ENCODE data around the gene RBBP8NL.

The RBBP8NL gene

DNA sequence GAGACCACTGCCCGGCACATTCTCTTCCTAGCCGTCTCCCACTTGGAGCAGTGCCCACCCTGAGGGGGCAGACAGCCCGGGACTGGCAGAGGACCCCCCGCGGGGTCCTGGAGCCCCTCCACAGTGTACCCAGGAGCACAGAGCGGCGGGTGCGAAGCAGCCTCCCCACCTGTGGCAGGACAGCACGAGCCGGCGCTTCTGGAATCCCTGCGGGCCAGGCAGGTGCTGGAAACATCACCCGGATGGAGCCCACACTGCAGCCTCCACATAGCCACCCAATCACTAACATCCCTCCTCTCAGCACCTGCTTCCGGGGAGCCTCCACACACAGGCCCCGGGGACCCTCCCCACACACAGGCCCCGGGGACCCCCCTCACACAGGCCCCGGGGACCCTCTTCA lies 29.8 kb upstream of the RBBP8NL start:
- Histone ChIP-seq H3K4me1 (peaks cover 0 to 43% (median 30%) of the 10 kb centered on the region in 10 experiments; a peak in 16 of 20 replicates), H3K9ac (no peak overlapping the region), H3K9me3 (replicated peaks in 1 of 11) (no peaks in the 10 kb centered on the region), H3K27ac (no peak overlapping the region), H3K4me2 (peak overlapping the region in 9 of 11 experiments; percentile 39 to 83 (median 77); a peak in 14 of 22 replicates), H3K36me3 (no peaks in the 10 kb centered on the region), H3K4me3 (no peak overlapping the region), H3K27me3 (peaks cover 11 to 52% (median 34%) of the 10 kb centered on the region in 11 experiments; a peak in 19 of 22 replicates), H4K20me1 (peaks cover 0 to 46% (median 21%) of the 10 kb centered on the region in 11 experiments; a peak in 9 of 22 replicates)
- no peak for TF ChIP-seq Cebpa-rat (IDR thresholded peaks at IDR 0.05)

DNA sequence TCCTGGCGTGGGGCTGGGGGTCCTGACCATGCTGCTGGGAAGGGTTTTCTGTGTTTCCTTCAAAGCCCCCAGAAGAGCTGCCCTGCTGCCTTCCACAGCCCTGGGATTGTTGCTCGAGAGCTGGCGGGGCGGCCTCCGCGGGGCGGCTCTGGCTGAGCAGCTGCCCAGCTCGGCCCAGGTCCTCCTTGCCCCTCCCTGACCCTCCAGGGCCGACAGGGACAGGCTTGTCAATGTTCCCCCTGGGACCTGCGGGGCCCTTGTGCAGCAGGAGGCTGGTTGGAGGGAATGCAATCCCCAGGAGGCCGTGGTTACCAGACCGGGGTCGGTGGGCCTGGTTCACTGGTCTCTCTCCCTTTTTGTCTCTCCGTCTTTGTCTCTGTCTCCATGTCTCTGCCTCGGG lies 28.6 kb upstream of the RBBP8NL start:
- Histone ChIP-seq H3K36me3 (no peaks in the 10 kb centered on the region), H3K9ac (peak overlapping the region in 5 of 11 experiments; percentile 13 to 45 (median 19); a peak in 5 of 22 replicates), H3K4me3 (no peak overlapping the region), H3K4me2 (peak overlapping the region in 10 of 11 experiments; percentile 3 to 83 (median 74); a peak in 19 of 22 replicates), H3K27ac (no peak overlapping the region), H3K9me3 (replicated peaks in 1 of 11) (no peaks in the 10 kb centered on the region), H4K20me1 (peaks cover 0 to 46% (median 21%) of the 10 kb centered on the region in 11 experiments; a peak in 9 of 22 replicates), H3K27me3 (peaks cover 11 to 56% (median 39%) of the 10 kb centered on the region in 11 experiments; a peak in 19 of 22 replicates), H3K4me1 (peaks cover 0 to 43% (median 30%) of the 10 kb centered on the region in 10 experiments; a peak in 16 of 20 replicates)
- no peak for TF ChIP-seq Cebpa-rat (IDR thresholded peaks at IDR 0.05)

DNA sequence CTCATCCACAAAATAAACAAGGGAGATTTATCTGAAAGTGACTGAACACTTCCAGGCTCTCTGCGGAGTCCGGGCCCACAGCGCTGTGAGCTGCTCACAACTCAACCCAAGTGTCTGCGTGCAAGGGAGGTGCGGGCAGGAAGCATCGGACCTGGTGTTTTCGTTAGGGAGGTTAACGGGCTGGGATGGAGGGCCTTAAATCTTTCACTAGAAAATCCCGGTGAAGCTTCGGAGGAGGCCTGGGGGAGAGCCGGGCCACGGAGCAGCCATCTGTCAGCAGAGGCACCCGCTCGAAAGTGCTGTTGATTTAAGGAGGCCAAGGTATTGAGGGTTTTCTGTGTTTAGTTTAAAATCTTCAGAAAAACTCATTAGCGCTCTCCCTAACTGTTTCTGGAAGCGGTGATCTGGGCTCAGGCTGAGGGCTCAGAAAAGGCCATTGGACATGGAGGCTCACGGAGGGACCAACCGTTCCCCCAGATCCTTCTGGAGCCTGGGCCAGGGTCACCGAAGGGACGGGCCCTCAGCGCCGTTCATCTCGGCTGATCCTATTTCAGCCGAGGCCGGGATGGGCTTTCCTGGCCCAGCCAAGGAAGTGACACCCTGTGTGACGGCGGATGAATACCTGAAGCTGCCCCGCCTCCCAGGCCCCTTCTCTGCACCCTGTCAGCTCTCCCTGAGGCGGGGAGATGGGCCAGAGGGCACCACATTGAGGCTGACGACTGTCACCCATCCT lies 27.7 kb upstream of the RBBP8NL start:
- Histone ChIP-seq H3K4me2 (peak overlapping the region in 8 of 11 experiments; percentile 46 to 83 (median 78); a peak in 15 of 22 replicates), H3K4me1 (peaks cover 0 to 43% (median 30%) of the 10 kb centered on the region in 10 experiments; a peak in 16 of 20 replicates), H3K27me3 (peaks cover 16 to 63% (median 43%) of the 10 kb centered on the region in 11 experiments; a peak in 20 of 22 replicates), H3K36me3 (no peaks in the 10 kb centered on the region), H3K9me3 (replicated peaks in 1 of 11) (no peaks in the 10 kb centered on the region), H3K27ac (no peak overlapping the region), H3K9ac (peak overlapping the region in 2 of 11 experiments; percentile 13 to 29; a peak in 2 of 22 replicates), H4K20me1 (peaks cover 0 to 51% (median 21%) of the 10 kb centered on the region in 11 experiments; a peak in 10 of 22 replicates), H3K4me3 (no peak overlapping the region)
- no peak for TF ChIP-seq Cebpa-rat (IDR thresholded peaks at IDR 0.05)

DNA sequence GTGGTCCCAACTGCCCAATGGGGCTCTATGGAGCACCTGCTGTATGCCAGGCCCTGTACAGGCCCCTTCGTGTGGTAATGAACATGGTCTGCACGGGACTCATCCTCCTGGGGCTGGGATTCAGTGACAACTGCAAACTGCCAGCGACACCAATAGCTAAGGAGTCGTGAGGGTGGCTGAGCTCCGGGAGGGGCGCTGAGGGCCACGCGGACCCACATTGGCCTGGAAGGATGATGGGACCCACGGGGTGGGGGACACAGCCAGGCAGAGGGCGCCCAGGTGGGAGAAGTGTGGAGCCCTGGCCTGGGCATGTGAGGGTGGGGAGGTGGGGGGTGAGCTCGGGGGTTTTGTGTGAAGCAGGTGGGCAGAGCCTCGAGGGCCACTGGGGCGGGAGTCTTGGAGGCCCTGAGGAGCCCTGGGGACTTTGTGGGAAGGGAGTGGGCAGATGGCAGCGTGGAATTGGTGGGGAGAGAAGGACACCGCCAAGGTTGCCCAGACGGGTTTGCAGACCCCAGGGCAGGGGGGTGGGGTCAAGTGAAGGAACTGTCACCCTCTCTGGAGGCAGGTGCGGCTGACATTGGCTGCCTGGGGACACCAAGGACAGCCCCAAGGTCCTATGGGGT lies 26.0 kb upstream of the RBBP8NL start:
- H3K4me1 ChIP-seq = peaks cover 0 to 43% (median 30%) of the 10 kb centered on the region in 10 experiments; a peak in 16 of 20 replicates
- H3K9me3 ChIP-seq (replicated peaks in 1 of 11) = no peaks in the 10 kb centered on the region
- TF ChIP-seq Cebpa-rat (IDR thresholded peaks at IDR 0.05) = no peak
- peak overlapping the region in 6 of 11 experiments; percentile 1 to 53 (median 22); a peak in 7 of 22 replicates for H3K4me2 ChIP-seq
- no peaks in the 10 kb centered on the region for H3K36me3 ChIP-seq
- peaks cover 0 to 56% (median 21%) of the 10 kb centered on the region in 11 experiments; a peak in 10 of 22 replicates for H4K20me1 ChIP-seq
- H3K27ac ChIP-seq = no peak overlapping the region
- peaks cover 22 to 80% (median 61%) of the 10 kb centered on the region in 11 experiments; a peak in 21 of 22 replicates for H3K27me3 ChIP-seq
- H3K4me3 ChIP-seq = no peak overlapping the region
- H3K9ac ChIP-seq = no peak overlapping the region

DNA sequence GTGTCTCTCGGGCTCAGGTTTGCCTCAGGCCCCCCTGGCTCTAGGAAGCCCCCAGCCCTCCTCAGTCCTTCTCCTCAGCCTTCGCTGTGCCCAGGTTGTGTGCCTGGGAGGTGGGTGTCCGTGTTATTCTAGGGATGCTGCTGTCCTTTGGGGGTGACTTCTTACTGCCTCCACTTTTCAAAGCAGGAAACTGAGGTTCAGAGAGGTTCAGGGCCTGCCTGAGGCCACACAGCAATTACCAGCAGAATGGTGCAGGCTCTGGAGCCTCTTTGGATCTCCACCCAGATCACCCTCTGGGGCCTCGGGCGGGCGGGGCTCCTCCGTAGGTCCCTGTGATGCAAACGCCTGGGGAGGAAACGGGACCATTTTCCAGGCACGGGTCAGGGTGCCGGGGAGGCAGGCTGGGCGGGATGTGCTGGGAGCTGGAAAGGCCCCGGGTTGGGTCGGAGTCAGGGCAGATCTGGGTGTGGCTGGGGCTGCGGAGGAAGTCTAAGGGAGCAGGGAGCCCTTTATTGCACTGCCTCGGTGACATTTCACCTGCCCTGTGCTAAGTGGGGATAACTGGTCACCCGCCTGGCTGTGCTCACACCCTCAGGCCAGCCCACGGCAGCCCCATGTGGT lies 25.2 kb upstream of the RBBP8NL start:
- Histone ChIP-seq H3K4me1 (peaks cover 0 to 43% (median 30%) of the 10 kb centered on the region in 10 experiments; a peak in 16 of 20 replicates), H3K36me3 (no peaks in the 10 kb centered on the region), H4K20me1 (peaks cover 0 to 56% (median 21%) of the 10 kb centered on the region in 11 experiments; a peak in 10 of 22 replicates), H3K4me2 (peak overlapping the region in 3 of 11 experiments; percentile 8 to 30 (median 17); a peak in 1 of 22 replicates), H3K27me3 (peaks cover 25 to 87% (median 61%) of the 10 kb centered on the region in 11 experiments; a peak in 21 of 22 replicates), H3K4me3 (no peak overlapping the region), H3K27ac (no peak overlapping the region), H3K9ac (no peak overlapping the region), H3K9me3 (replicated peaks in 1 of 11) (no peaks in the 10 kb centered on the region)
- TF ChIP-seq Cebpa-rat (IDR thresholded peaks at IDR 0.05) = no peak

DNA sequence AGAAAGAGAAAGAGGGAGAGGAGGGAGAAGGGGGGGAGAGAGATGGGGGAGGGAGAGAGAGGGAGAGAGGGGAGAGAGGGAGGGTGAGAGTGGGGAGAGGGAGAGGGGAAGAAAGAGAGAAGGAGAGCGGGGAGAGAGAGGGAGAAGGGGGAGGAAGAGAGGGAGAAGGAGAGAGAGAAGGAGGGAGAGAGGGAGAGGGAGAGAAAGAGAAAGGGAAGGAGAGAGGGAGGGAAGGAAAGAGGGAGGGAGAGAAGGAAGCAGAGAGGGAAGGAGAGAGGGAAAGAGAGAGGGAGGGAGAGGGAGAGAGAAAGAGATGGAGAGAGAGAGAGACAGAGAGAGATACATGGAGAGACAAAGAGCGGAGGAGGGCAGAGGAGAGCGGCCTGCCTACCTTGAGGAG lies 24.6 kb upstream of the RBBP8NL start:
- Histone ChIP-seq H4K20me1 (peaks cover 0 to 52% (median 16%) of the 10 kb centered on the region in 11 experiments; a peak in 10 of 22 replicates), H3K36me3 (no peaks in the 10 kb centered on the region), H3K27ac (no peak overlapping the region), H3K27me3 (peaks cover 25 to 89% (median 61%) of the 10 kb centered on the region in 11 experiments; a peak in 21 of 22 replicates), H3K4me3 (no peak overlapping the region), H3K4me2 (no peak overlapping the region), H3K4me1 (peaks cover 0 to 38% (median 25%) of the 10 kb centered on the region in 10 experiments; a peak in 16 of 20 replicates), H3K9me3 (replicated peaks in 1 of 11) (no peaks in the 10 kb centered on the region), H3K9ac (no peak overlapping the region)
- TF ChIP-seq Cebpa-rat (IDR thresholded peaks at IDR 0.05) = no peak

DNA sequence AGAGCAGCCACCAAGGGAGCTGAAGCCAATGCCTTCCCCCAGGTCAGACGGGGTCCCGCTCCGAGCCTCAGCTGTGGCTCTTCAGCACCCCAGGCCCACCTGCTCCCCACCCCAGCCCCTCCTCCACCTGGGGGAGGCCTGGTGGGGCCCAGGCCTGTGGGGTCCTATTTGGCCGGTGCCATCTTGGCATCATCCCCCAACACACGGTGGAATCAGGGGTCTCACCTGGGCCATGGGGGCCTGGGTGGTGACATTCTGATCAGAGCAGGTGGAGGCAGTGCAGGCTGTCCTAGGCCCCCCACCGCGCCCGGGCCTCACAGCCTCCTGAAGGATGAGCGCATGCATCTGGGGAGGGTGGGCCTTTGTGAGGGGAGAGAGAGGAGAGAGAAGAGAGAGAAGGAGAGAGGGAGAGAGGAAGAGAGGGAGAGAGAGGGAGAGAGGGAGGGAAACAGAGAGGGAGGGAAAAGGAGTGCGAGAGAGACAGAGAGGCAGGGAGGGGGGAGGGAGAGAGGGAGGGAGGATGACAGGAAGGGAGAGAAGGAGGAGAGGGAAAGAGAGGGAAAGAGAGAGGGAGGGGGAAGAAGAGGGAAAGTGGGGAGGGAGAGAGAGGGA lies 23.9 kb upstream of the RBBP8NL start:
- peaks cover 0 to 31% (median 18%) of the 10 kb centered on the region in 10 experiments; a peak in 16 of 20 replicates for H3K4me1 ChIP-seq
- no peaks in the 10 kb centered on the region for H3K36me3 ChIP-seq
- H3K4me2 ChIP-seq = no peak overlapping the region
- no peak overlapping the region for H3K4me3 ChIP-seq
- no peak overlapping the region for H3K27ac ChIP-seq
- peaks cover 0 to 45% (median 8%) of the 10 kb centered on the region in 11 experiments; a peak in 9 of 22 replicates for H4K20me1 ChIP-seq
- TF ChIP-seq Cebpa-rat (IDR thresholded peaks at IDR 0.05) = no peak
- no peak overlapping the region for H3K9ac ChIP-seq
- no peaks in the 10 kb centered on the region for H3K9me3 ChIP-seq (replicated peaks in 1 of 11)
- peaks cover 25 to 88% (median 61%) of the 10 kb centered on the region in 11 experiments; a peak in 21 of 22 replicates for H3K27me3 ChIP-seq
